ENCODE measurements around the gene CHPF2. TPM values are rescaled to one million over a fixed set of nuclear protein-coding genes. Genes with fewer than 3 reads are reported as not detected.

CHPF2 gene
- total RNA-seq, 1 experiment from 2014 or later, result 19.5 TPM

DNA sequence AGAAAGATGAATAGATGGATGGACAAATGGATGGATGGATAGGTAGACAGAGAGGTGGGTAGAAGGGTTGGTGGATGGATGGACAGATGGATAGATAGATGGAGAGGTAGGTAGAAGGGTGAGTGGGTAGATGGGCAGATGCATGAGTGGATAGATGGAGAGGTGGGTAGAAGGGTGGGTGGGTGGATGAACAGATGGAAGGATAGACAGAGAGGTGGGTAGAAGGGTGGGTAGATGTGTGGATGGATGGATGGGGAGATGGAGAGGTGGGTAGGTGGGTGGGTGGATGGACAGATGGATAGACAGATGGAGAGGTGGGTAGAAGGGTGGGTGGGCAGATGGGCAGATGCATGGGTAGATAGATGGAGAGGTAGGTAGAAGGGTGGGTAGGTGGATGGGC lies 34.4 kb upstream of the CHPF2 start (continued):
- TF ChIP-seq, protein P1, sequence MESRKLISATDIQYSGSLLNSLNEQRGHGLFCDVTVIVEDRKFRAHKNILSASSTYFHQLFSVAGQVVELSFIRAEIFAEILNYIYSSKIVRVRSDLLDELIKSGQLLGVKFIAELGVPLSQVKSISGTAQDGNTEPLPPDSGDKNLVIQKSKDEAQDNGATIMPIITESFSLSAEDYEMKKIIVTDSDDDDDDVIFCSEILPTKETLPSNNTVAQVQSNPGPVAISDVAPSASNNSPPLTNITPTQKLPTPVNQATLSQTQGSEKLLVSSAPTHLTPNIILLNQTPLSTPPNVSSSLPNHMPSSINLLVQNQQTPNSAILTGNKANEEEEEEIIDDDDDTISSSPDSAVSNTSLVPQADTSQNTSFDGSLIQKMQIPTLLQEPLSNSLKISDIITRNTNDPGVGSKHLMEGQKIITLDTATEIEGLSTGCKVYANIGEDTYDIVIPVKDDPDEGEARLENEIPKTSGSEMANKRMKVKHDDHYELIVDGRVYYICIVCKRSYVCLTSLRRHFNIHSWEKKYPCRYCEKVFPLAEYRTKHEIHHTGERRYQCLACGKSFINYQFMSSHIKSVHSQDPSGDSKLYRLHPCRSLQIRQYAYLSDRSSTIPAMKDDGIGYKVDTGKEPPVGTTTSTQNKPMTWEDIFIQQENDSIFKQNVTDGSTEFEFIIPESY (IDR thresholded peaks at IDR 0.05; ENCODE audit: extremely low read depth, insufficient replicate concordance, low read length), result no peak

GRCh38 chr7:151198945-151199848 lies 33.1 kb upstream of the CHPF2 start:
- Histone ChIP-seq H3K36me3 (ENCODE audit: control insufficient read depth in 1 of 2, insufficient read depth in 2 of 2, low read length in 2 of 2) (no peaks in the 10 kb centered on the region), H4K20me1 (ENCODE audit: insufficient read depth) (no peaks in the 10 kb centered on the region), H3K4me2 (ENCODE audit: low read length) (no peak overlapping the region), H3K27ac (ENCODE audit: low read depth, low read length) (no peak overlapping the region), H3K9ac (ENCODE audit: low read length) (no peak overlapping the region), H3K9me3 (ENCODE audit: control insufficient read depth in 1 of 2, insufficient read depth in 1 of 2, low read depth in 1 of 2, low read length in 2 of 2) (no peaks in the 10 kb centered on the region), H3K9me2 (ENCODE audit: insufficient read depth) (no peaks in the 10 kb centered on the region), H3K4me1 (ENCODE audit: control insufficient read depth in 1 of 2, insufficient read depth in 2 of 2, low read length in 2 of 2) (no peaks in the 10 kb centered on the region), H3K4me3 (replicated peaks in 1 of 2; ENCODE audit: low read depth in 1 of 2, low read length in 2 of 2) (no peak overlapping the region), H2AFZ (ENCODE audit: low read depth, low read length, poor library complexity, severe bottlenecking) (no peak overlapping the region), H3K27me3 (ENCODE audit: insufficient read depth, low read length) (peaks cover 23% of the 10 kb centered on the region; the same call in 1 of the 2 replicates), H3K79me2 (ENCODE audit: insufficient read depth, low read length) (no peaks in the 10 kb centered on the region)
- no peak for ATAC-seq
- ChIA-PET CTCF (no interaction called here), POLR2A (no interaction called here), RAD21 (ENCODE audit: low non-redundant PET in 1 of 2, low total read pairs in 2 of 2, uncharacterized antibody in 2 of 2, unreplicated experiment in 2 of 2) (no interaction called here)
- BruUV-seq (replicated peaks), result no TSS peak
- TF ChIP-seq CTCF (IDR thresholded peaks at IDR 0.05 in 2 of 3, conservative IDR thresholded peaks at IDR 0.05 in 1 of 3; ENCODE audit: borderline replicate concordance in 1 of 3, insufficient read depth in 1 of 3, low read depth in 2 of 3, low read length in 2 of 3) (no peak), YY1 (IDR thresholded peaks at IDR 0.05; ENCODE audit: extremely low read depth, insufficient replicate concordance, low read depth, low read length) (no peak)
- TF ChIP-seq, protein P1 (IDR thresholded peaks at IDR 0.05; ENCODE audit: extremely low read depth, insufficient replicate concordance, low read length), result no peak
- DNase-seq (ENCODE audit: low read depth, low spot score), result no peak
- intact Hi-C loops (cut with micrococcal nuclease), result no loop called here

Measured in HCT116 (cell line).